ENCODE data around the gene ZNF266.

The ZNF266 gene

GRCh38 chr19:9413240-9413954 is 22.0 kb downstream of the ZNF266 start:
- in situ Hi-C loops (cut with MboI; ENCODE audit: low sequenced_read_pairs, unreplicated experiment) = no loop called here
- no peak for DNase-seq (ENCODE audit: low spot score)
- TF ChIP-seq CTCF (IDR thresholded peaks at IDR 0.05; ENCODE audit: borderline replicate concordance, control extremely low read depth, extremely low read depth, insufficient read depth, missing control alignments) = no peak

- in situ Hi-C loops (cut with MboI; ENCODE audit: low sequenced_read_pairs, unreplicated experiment) = no loop called here
- DNase-seq (ENCODE audit: low spot score) = no peak
- no peak for TF ChIP-seq CTCF (IDR thresholded peaks at IDR 0.05; ENCODE audit: borderline replicate concordance, control extremely low read depth, extremely low read depth, insufficient read depth, missing control alignments)
Measured at GRCh38 chr19:9407827-9408226, 27.5 kb downstream of the ZNF266 start.

- in situ Hi-C loops (cut with MboI; ENCODE audit: low sequenced_read_pairs, unreplicated experiment) = no loop called here
- no peak for TF ChIP-seq CTCF (IDR thresholded peaks at IDR 0.05; ENCODE audit: borderline replicate concordance, control extremely low read depth, extremely low read depth, insufficient read depth, missing control alignments)
- peak; percentile 67 for DNase-seq (ENCODE audit: low spot score)
Measured at GRCh38 chr19:9406798-9407352, 28.5 kb downstream of the ZNF266 start.

- TF ChIP-seq CTCF (IDR thresholded peaks at IDR 0.05; ENCODE audit: borderline replicate concordance, control extremely low read depth, extremely low read depth, insufficient read depth, missing control alignments) = no peak
- in situ Hi-C loops (cut with MboI; ENCODE audit: low sequenced_read_pairs, unreplicated experiment) = no loop called here
Measured at GRCh38 chr19:9381361-9381785, 54.0 kb downstream of the ZNF266 start.

GRCh38 chr19:9370738-9371619 is 64.4 kb downstream of the ZNF266 start:
- DNase-seq (ENCODE audit: low spot score) = no peak
- in situ Hi-C loops (cut with MboI; ENCODE audit: low sequenced_read_pairs, unreplicated experiment) = no loop called here
- TF ChIP-seq CTCF (IDR thresholded peaks at IDR 0.05; ENCODE audit: borderline replicate concordance, control extremely low read depth, extremely low read depth, insufficient read depth, missing control alignments) = no peak

More at GRCh38 chr19:9381361-9381785, 54.0 kb downstream of the ZNF266 start:
- no peak for DNase-seq (ENCODE audit: low spot score)

GRCh38 chr19:9362905-9363304 is 72.5 kb downstream of the ZNF266 start, which contains the start of gene ZNF177:
TSS of gene ZNF177 (plus strand) at chr19:9363013. CDS start at chr19:9378312, 15,299 bp downstream.
- TF ChIP-seq CTCF (IDR thresholded peaks at IDR 0.05; ENCODE audit: borderline replicate concordance, control extremely low read depth, extremely low read depth, insufficient read depth, missing control alignments) = no peak
- in situ Hi-C loops (cut with MboI; ENCODE audit: low sequenced_read_pairs, unreplicated experiment) = no loop called here
- DNase-seq (ENCODE audit: low spot score) = peak; percentile 28

Data from GM13976 (cell line).